ENCODE data around the gene XBP1. TPM values are rescaled to one million over a fixed set of nuclear protein-coding genes. Genes with fewer than 3 reads are reported as not detected.
"Not testable (repeated sequence)": the region's sequence is repeated elsewhere in the genome, so short reads cannot be mapped to it uniquely, and the experiment has no call there.

The XBP1 gene
- total RNA-seq, result 93.3 and 165 TPM in 2 replicates

GRCh38 chr22:28800308-28801041, at the start of gene XBP1:
XBP1 (minus strand) TSS chr22:28800569.
- DNase-seq, result peak; percentile 96

- no peak for DNase-seq
Measured at GRCh38 chr22:28846994-28847393, 46.6 kb upstream of the XBP1 start.

GRCh38 chr22:28844277-28844676, 43.9 kb upstream of the XBP1 start:
- not testable (repeated sequence) for DNase-seq

- no peak for DNase-seq
Measured at GRCh38 chr22:28843633-28844032, 43.3 kb upstream of the XBP1 start.

GRCh38 chr22:28841111-28841510, 40.7 kb upstream of the XBP1 start:
- no peak for DNase-seq

GRCh38 chr22:28838971-28839370, 38.6 kb upstream of the XBP1 start:
- no peak for DNase-seq

GRCh38 chr22:28837640-28838039, 37.3 kb upstream of the XBP1 start:
- DNase-seq, result no peak

GRCh38 chr22:28835630-28836189, 35.3 kb upstream of the XBP1 start:
- DNase-seq, result no peak

GRCh38 chr22:28833276-28833923, 33.0 kb upstream of the XBP1 start:
- DNase-seq, result no peak

GRCh38 chr22:28832731-28833130, 32.4 kb upstream of the XBP1 start:
- DNase-seq, result no peak

- no peak for DNase-seq
Measured at GRCh38 chr22:28831140-28832072, 31.0 kb upstream of the XBP1 start.

- no peak for DNase-seq
Measured at GRCh38 chr22:28830441-28830840, 30.1 kb upstream of the XBP1 start.

- peak; percentile 86 for DNase-seq
Measured at GRCh38 chr22:28829358-28830181, 29.2 kb upstream of the XBP1 start.

GRCh38 chr22:28826921-28827320, 26.6 kb upstream of the XBP1 start:
- no peak for DNase-seq

GRCh38 chr22:28826430-28826829, 26.1 kb upstream of the XBP1 start:
- DNase-seq, result not testable (repeated sequence)

- not testable (repeated sequence) for DNase-seq
Measured at GRCh38 chr22:28824455-28824854, 24.1 kb upstream of the XBP1 start.

- DNase-seq, result no peak
Measured at GRCh38 chr22:28822930-28823551, 22.7 kb upstream of the XBP1 start.

GRCh38 chr22:28821452-28821851, 21.1 kb upstream of the XBP1 start:
- DNase-seq, result no peak

- DNase-seq, result no peak
Measured at GRCh38 chr22:28820885-28821284, 20.5 kb upstream of the XBP1 start.

GRCh38 chr22:28819253-28820096, 19.1 kb upstream of the XBP1 start:
- DNase-seq, result no peak

Measured in dermis blood vessel endothelial cell (primary cell).